GM19324 (cell line): Measurements from ENCODE around the gene MRPL49.
"Not testable (repeated sequence)": the region's sequence is repeated elsewhere in the genome, so short reads cannot be mapped to it uniquely, and the experiment has no call there.

Experiments
- ATAC-seq: cut with Tn5 transposase; IDR thresholded peaks from one replicate; pipeline ENCODE4 v1.9.1; 2021; ENCODE audit warnings: mild to moderate bottlenecking, moderate library complexity; ENCODE audit not compliant: unreplicated experiment, low FRiP score

MRPL49 gene

DNA sequence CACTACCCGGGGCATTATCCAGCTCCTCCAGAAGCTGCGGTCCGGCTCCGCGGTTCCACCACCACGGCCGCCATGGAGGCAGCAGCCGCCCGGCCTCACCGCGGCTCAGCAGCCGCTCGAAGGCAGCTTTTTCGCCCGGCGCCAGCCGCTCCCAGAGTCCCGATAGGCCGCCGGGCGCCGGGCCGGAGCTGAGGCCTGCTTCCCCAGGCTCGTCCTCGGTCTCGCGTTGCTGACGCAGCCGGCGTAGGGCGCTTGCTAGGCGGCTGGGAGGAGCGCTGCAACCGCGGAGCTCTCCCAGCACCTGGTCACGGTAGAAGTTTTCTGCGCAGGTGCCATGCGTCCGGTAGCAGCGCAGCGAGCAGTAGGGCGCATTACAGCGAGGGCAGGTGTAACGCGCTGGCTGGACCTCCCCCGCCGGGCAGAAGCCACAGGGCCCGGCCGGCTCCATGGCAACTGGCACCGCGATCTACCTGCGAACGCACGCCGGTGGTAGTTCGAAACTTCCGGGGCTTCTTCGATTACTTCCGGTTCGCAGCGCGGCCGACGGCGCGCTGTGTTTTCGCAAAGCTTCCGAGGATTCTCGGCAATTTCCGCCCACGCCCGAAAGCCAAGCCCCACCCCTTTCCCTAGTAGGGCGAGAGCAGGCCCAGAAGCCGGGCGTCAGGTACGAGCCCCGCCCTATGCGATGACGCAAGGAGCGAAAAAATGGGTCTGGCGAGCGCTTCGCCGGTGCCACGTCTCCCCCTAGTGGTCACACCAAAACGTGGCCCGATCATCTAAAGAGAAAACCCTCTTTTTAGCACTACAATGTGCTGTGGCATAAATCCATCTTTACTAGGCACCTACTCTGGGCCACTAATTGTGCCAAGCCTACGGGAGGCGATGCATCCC is 4.7 kb upstream of the MRPL49 start, which contains the start of gene ZNHIT2:
Gene ZNHIT2 (minus strand): TSS at position 496 of the 891 bp plus-strand sequence. CDS start 48 bp downstream, at position 448.
- ATAC-seq = peak; percentile 71

DNA sequence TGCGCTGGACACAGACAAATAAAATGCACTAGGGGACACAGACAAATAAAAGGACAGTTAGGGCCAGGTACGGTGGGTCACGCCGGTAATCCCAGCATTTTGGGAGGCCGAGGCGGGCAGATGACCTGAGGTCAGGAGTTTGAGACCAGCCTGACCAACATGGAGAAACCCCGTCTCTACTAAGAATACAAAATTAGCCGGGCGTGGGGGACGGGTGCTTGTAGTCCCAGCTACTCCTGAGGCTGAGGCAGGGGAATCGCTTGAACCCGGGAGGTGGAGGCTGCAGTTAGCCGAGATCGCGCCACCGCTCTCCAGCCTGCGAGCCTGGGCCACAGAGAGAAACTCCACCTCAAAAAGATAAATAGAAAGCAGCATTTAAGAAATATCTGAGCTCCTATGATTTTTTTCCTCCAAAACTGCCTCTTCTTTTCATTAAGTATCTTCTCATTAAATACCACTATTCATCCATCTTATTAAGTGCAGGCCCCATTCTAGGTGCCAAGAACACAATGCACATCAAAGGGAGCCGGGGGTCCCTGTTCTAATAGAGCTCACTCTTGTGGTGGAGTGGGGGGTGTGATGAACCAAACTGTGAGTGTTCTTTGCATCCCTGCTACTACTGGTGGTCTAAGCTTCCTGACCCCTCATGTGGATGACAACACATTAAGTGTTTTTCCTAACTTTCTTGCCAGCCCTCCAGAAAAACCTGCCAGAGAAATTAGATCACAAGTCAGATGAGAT is 3.9 kb upstream of the MRPL49 start:
- ATAC-seq = no peak

DNA sequence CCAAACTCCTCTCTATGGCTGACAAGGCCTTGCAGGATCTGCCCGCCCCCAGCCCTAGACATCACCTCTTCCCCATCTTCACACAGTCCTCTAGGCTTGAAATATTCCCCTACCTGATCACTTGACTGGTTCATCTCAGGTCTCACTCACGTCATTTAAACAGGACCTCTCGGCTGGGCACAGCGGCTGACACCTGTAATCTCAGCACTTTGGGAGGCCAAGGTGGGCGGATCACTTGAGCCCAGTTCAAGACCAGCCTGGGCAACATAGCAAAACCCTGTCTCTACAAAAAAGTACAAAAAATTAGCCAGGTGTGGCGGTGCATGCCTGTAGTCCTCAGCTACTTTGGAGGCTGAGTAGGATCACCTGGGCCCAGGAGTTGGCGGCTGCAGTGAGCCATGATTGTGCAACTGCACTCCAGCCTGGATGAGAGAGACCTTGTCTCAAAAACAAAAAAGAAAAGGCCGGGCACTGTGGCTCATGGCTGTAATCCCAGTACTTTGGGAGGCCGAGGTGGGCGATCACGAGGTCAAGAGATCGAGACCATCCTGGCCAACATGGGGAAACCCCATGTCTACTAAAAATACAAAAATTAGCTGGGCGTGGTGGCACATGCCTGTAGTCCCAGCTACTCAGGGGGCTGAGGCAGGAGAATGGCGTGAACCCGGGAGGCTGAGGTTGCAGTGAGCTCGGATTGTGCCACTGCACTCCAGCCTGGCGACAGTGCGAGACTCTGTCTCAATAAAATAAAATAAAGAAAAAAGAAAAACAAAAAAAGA is 3.0 kb upstream of the MRPL49 start:
- not testable (repeated sequence) for ATAC-seq

DNA sequence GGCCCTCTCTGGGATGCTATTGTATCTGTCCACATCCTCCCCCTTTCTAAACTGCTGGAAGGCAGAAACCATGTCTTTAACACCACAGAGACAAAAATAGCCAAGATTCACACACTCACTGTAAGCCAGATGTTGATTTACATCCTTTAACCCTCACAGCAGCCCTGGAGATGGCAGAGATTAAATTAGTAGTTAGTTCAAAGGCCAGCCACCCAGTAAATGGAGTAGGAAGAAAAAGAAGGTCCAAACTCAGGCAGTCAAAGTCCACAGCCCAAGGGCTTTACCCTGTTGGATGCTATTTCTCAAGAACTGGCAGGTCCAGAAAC is 2.5 kb upstream of the MRPL49 start:
- ATAC-seq = no peak

DNA sequence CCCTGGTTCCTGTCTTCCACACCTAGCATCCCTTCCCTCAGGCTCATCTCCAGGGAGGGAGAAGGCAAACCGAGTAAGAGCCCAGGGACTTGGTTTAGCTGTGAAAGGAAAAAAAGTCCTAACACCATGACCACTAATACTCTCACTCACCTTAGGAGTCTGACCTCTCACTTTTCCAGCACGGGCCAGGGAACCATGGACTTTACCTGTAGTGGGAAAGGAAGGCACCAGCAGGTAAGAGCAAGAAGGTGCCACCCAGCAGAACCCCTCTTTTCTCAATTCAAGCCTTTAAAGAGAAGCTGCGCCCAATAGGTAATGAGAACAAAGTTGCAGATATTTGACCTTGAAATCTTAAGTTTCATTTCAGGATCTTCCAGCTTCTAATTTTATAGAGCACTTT is 1.3 kb upstream of the MRPL49 start:
- ATAC-seq = no peak

DNA sequence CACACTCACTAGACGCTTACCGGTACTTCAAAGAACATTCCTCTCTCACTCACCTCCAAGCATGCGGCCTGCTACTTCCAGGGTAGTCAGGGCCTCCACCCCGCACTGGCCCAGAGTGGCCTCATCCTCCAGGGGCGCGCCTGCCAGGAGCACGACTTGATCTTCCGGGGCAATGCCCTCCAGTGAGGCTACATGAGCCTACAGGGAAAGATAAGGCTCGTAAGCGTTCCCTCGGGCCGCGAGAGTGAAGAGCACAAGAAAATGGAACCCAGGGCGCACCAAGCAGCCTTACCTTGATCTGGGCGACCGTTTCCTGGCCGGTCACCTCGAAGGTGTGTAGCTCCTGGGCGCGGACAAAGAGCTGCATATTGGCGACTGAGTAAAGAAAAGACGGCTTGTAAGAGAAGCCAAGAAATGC is 665 bp upstream of the MRPL49 start:
- ATAC-seq = no peak

DNA sequence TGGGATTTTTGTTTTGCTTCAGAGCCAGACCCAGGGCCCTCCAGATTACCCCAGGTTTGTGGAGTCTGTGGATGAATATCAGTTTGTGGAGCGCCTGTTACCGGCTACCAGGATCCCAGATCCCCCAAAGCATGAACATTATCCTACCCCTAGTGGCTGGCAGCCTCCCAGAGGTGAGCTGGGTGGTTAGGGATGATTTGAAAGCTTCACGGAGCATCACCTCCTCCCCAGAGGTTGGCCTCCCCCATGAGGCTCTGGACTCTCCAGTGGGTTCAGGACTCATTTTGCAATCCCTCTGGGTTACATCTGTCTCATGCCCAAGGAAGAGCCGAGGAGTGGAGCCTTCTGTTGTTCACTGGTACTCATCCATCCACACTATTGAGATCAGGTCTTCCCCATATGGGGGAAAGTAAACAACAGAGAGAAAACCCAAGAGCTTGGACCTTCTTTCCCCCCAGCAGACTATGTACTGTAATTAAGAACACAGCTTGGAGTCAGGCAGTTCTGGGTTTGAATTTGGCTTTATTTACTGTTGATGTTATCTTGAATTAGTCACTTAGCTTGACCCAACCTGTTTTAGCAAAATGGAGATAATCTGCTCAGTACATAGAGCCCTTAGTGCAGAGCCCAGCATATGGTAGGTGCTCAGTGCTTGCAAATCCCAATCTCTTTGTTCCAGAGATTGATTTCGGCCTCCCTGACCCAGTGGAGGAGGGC is 2.5 kb downstream of the MRPL49 start:
- ATAC-seq = no peak

DNA sequence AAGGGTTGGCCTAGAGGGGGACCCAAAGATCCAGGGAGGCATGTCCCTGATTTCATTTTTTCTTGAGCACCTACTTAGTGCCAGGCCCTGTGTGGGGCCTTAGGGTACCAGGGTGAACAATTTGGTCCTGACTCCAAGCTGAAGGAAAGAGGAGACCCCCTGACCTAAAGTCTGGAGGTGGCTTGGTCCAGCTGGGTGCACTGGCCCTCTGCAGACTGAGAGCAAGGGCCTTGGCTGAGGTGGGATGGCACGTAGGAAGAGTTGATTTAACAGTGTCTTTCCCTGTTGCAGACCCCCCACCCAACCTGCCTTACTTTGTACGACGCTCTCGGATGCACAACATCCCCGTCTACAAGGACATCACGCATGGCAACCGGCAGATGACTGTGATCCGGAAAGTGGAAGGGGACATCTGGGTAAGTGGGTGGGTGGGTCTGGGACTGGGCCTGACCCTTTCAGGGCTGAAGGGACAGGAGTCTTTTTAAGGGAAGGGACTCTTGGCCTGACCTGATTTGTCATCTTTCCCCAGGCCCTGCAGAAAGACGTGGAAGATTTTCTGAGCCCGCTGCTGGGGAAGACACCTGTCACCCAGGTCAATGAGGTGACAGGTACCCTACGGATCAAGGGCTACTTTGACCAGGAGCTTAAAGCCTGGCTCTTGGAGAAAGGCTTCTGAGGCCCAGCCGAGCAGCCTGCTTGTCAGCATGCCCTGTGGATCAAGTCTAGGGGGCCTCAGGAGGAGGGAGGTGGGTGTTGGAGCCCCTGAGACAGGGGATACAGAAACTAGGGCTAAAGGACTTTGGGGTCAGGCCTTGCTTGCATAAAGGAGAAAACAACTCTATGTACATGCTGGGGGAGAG is 3.3 kb downstream of the MRPL49 start:
- ATAC-seq = no peak

DNA sequence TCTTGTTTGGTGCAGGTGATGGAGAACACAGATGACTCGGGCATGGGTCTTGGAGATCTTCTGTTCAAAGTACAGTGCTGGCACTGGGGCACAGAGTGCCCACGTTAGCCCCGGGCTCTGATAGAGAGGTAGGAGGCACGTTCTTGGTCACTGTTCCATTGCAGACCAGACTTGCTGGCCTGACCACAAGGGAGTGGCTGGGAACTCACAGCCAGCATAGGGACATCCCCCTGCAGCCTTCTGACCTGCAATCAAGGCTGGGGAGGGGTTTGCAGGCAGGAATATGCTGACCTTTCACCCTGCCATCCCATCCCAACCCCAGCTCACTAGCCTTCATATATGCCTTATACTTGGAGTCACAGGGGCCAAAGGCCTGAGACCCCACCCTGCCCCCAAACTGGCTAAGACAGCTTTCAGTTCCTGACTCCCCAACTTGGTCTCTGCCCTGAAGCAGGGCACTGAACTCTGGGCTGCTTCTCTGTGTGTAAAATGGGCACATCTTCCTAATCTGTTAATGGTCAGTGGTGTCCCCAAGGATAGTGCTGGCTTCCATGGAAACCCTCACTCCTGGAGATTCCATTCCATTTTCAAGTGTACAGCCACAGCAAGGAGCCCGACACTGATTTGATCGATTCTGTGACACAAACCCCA is 4.6 kb downstream of the MRPL49 start:
- ATAC-seq = no peak

DNA sequence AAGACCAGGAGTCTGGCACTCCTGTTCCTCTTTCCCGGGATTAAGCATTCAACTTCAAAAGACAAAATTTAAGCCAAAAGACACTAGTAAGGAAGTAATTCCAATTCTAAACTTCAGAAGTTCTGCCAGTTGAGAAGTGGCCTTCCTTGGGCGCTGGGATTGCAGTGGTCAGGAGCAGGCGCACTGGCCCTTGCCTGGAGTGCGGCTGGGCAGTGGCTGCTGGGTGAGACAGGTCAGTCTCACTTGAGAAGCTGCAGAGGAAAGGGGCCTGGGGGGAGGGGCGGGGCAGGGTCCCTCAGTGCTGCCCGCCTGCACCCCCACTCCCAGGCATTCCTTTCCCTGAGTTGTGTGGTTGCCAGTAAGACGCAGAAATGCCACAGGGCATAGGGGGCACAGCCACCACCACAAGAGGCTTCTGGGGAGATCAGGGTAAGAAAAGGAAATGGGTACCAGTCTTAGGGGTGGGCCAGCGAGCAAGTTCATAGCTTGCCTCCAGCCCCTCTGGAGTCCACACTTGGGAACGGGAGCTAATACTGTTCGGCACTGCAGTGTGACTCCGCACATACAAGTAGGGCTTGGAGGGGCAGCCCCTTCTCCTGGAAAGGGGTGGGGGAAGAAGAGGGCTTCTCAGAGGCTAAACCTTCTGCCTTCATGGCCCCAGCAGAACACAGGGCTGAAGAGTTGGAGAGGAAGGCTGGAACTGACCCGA is 5.5 kb downstream of the MRPL49 start:
- no peak for ATAC-seq

DNA sequence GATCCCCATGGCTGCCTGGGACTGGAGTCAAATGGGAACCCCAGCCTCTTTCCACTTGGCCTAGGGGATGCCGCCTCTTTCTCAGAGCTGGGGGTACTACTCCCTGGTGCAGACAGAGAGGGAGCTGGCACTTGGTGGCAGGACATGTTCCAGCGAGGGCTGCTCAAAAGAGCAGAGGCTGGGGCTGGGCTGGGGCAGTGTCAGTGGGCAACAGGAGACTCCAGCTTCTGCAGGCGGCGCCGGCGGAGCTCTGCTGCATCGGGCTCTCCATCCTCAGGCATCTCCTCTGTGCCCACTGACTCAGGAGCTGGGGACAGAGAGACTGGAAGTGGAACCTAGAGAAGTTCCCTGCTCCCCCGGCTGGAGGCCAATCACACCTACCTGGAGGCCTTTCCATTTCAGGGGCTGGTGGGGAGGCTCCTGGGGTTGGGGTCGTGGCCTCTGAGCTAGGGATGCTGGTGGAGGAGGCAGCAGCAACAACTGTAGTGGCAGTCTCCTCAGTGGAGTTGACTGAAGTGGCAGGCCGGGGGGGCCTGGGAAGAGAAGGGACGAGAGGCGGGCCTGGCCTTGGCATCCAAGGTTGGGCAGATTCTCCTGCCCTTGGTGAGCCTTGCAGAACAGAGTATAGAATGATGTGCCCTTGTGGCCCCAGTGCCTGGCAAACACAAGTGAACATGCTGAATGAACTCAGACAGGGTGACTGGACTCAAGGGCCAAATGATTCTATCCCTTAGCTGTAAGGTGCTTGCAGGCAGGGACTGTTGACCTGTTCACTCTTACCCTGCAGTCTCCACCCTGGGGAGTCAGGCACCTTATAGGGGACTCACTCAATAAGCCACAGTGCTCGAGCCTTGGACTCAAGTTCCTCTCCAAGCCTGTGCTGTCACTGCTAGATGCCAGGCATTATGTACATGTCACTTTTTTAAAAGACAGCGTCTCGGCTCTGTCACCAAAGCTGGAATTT is 6.3 kb downstream of the MRPL49 start:
- no peak for ATAC-seq

DNA sequence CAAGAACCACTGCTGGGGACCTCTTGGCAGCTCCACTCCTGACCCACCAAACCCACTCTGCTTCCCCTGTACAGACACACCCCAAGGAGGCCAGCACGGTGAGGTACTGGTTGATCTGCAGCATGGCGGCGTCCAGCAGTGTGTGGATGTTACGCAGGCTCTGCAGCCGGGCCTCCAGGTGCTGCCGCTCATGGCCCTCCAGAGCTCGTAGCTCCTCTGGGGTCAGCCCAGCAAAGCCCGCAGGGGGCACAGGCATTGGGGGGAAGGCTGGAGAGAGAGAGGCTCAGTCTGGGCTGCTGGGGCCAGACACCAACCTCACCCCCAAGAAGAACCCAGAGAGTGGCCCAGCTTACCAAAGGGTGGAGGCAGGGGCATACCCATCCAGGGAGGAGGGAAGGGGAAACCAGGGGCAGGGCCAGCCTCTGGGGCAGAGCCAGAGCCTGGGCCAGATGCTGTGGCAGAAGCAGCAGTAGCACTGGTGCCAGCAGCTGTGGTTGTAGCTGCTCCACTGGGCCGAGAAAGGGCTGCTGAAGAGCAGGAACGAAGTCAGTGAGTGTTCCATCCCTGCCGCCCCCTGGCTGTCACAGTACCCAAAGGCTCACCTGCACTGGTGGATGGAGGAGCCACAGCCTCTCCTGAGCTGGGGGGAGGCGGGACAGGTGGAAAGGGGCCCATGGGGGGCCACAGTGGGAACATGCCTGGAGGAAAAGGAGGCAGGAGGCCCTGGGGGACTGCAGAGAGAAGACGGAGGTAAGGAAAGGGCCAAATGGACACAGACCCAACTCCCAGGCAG is 7.7 kb downstream of the MRPL49 start:
- no peak for ATAC-seq

DNA sequence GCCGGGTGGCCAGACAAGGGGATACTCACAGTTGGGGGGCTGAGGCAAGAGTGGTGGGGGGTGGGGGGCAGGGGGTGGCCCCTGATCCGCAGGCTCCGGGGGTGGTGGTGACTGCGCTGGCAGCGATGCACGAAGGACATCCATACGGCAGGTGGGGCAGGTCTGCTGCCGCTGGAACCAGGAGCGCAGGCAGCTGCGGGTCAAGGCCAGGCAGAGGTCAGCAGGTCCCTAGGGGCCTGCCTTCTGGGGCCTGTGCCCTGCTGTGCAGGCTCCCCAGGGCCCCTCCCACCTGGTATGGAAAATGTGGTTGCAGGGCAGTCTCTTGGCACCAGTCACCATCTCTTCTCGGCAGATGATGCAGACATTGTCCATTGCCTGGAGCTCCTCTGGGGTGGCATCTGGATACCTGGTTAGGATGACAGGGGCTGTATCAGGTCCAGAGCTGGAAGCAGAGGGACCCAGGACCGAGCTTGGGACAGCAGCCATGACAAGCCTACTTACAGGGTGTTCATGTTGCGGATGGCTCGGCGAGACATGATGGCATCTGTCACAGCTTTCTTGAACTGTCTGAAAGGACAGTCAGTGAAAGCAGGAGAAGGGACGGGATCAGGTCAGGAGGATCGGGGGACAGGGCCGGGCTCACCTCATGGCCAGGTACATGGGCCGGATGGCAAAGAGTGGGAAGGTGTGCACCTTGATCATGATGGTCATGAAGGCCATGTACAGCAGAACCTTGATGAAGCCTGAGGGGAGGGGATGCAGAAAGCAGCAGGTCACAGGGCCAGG is 8.7 kb downstream of the MRPL49 start:
- ATAC-seq = no peak

DNA sequence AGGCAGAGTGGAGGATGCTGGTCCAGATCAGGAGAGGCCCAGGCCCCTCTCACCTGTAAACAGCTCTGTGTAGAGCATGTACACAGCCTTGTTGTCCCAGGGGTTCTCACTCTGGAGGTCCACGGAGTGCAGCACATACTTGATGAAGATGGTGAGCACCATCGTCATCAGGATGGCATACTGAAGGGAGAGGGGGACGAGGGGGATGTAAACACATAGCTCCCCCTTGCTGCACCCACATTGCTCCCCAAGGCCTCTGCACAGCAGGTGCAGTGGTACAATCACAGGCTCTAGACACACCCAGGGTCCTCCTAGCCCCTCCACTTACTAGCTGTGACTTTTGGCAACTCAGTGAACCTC is 9.3 kb downstream of the MRPL49 start:
- ATAC-seq = no peak

DNA sequence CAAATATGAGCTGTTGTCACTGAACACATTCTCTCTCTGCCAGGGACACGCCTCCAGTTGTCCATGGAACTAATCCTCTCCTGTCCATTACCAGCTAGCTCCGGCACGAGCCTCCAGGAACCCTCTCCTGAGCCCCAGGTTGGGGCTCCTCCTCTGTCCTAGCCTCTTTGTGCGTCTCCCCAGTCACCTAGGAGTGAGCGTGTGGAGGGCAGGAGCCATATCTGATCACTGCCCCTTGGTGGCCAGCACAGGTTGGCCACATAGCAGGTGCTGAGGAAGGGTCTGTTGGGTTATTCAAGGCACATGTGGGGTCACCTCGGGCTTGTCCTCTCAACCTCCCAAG is 9.7 kb downstream of the MRPL49 start:
- ATAC-seq = no peak
